CD4-positive, alpha-beta T cell (primary cell): ENCODE data around the gene PTGIS. TPM values are rescaled to one million over a fixed set of nuclear protein-coding genes. Genes with fewer than 3 reads are reported as not detected.

Experiments
- ATAC-seq: fragments of 200-7000 bp; cut with Tn5 transposase; one replicate; pipeline ENCODE4 v1.10.0; 2022; ENCODE audit warnings: mild to moderate bottlenecking; ENCODE audit not compliant: poor library complexity
- CTCF ChIA-PET: fragments of 350-600 bp; sonication (Branson Sonifier 250); formaldehyde crosslinking; loops from one replicate; lab custom pipeline; 2021; ENCODE audit warnings: antibody characterized with exemption, inconsistent platforms; lab: Charles Lee
- POLR2A ChIA-PET: fragments of 350-600 bp; sonication (Branson Sonifier 250); formaldehyde crosslinking; loops from one replicate; lab custom pipeline; 2021; ENCODE audit warnings: antibody characterized with exemption, inconsistent platforms; lab: Charles Lee
- DNase-seq, 14 experiments: peaks; one replicate each; pipeline ENCODE4 v3.0.0-alpha.2; 2013 to 2020; ENCODE audit warnings: mixed read lengths in 2 of 14
- H3K27ac ChIP-seq, 2 donors: one replicate each; pipeline versions ENCODE4 v1.5.1 to v1.7.0; 2013; ENCODE audit warnings: low read length in 2 of 2, low read depth in 1 of 2, mild to moderate bottlenecking in 1 of 2
- H3K27me3 ChIP-seq, 2 experiments: 1 replicate in 1 of 2; 2 replicates in 1 of 2; pipeline versions ENCODE4 v1.6.1 to v1.7.0; 2013; ENCODE audit warnings: low read length in 2 of 2, control low read depth in 1 of 2, mild to moderate bottlenecking in 1 of 2, moderate library complexity in 1 of 2; ENCODE audit not compliant: insufficient read depth in 2 of 2, control insufficient read depth in 1 of 2
- H3K36me3 ChIP-seq: one replicate; pipeline ENCODE4 v1.6.1; 2013; ENCODE audit warnings: low read length, control low read depth; ENCODE audit not compliant: insufficient read depth
- H3K4me1 ChIP-seq: one replicate; pipeline ENCODE4 v1.6.1; 2013; ENCODE audit warnings: low read length, control low read depth; ENCODE audit not compliant: insufficient read depth
- H3K4me3 ChIP-seq: one replicate; pipeline ENCODE4 v1.5.1; 2013; ENCODE audit warnings: mild to moderate bottlenecking, low read length, moderate library complexity
- H3K9me3 ChIP-seq, 2 experiments: 1 replicate in 1 of 2; 2 replicates in 1 of 2; pipeline versions ENCODE4 v1.6.1 to v1.7.0; 2013; ENCODE audit warnings: low read length in 2 of 2, mild to moderate bottlenecking in 2 of 2, control low read depth in 1 of 2, moderate library complexity in 1 of 2; ENCODE audit not compliant: control insufficient read depth in 1 of 2, insufficient read depth in 1 of 2
- H3K27ac Mint-ChIP-seq: one replicate; pipeline ENCODE4 v1.8.0; 2020; ENCODE audit warnings: mixed read lengths
- H3K27me3 Mint-ChIP-seq: one replicate; pipeline ENCODE4 v1.8.0; 2021; ENCODE audit warnings: mixed read lengths
- H3K36me3 Mint-ChIP-seq: one replicate; pipeline ENCODE4 v1.8.0; 2021; ENCODE audit warnings: low read depth, mixed read lengths
- H3K4me1 Mint-ChIP-seq: one replicate; pipeline ENCODE4 v1.8.0; 2021; ENCODE audit warnings: low read depth, mixed read lengths
- H3K4me3 Mint-ChIP-seq: one replicate; pipeline ENCODE4 v1.8.0; 2020; ENCODE audit warnings: mild to moderate bottlenecking, mixed read lengths
- H3K9me3 Mint-ChIP-seq: one replicate; pipeline ENCODE4 v1.8.0; 2020; ENCODE audit warnings: mixed read lengths
- CTCF ChIP-seq: fragments of 200-600 bp; IDR thresholded peaks from one replicate; pipeline ENCODE4 v1.8.0; 2022; ENCODE audit warnings: antibody characterized with exemption, mild to moderate bottlenecking
- intact Hi-C, 2 experiments: fragments of 100-400 bp; cut with DNase I in 1 of 2; cut with micrococcal nuclease in 1 of 2; formaldehyde crosslinking; loops; one replicate each; pipeline versions ENCODE4 v1.15.1 to v1.9.0; 2023 to 2025; cut with DNase I, micrococcal nuclease
- total RNA-seq, 174 experiments: library from RNA in 2 of 174; stranded (reverse) in 2 of 174; gene quantifications; one replicate each; pipeline ENCODE4 v1.2.3 and lab custom pipeline; 2021 to 2026

PTGIS gene
- total RNA-seq, 2 experiments from 2014 or later = not detected

DNA sequence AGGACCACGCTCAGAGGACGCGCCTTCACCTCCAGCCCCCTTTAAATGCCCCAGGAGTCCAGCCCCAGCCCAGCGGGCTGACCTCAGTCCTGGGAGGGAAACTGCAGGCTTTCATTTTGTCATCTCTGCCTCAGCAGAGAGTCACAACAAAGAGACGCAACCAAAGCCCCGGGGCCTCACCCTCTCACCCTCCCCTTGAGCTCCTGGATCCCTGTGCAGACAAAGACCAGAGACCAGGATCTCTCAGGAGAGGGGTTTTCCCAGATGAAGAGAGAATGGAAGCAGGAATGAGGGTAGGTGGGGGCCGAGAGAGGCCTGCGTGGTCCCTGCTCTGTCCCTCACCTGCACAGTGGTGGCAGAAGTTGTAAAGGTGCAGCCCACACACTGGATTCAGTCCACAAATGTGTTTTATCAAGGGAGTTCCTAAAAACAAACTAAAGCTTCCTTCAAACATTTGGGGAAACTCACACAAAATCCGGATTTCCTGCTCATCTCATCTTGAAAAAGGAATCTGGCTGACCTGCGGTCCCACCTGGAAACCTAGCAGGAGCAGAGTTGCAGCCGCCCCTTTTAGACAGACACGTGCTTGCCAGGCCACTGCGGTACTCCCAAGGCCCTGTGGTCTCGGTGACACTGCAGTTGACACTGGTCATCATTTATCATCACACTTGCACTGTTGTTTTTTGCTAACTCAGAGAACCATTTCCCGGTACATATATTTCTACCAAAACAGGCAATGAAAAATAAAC lies 27.1 kb downstream of the PTGIS start:
- Histone ChIP-seq H3K27ac (no peak overlapping the region), H3K4me1 (peaks cover 2% of the 10 kb centered on the region), H3K36me3 (no peaks in the 10 kb centered on the region), H3K9me3 (peaks cover 0 to 17% of the 10 kb centered on the region in 2 experiments), H3K27me3 (peaks cover 0 to 8% of the 10 kb centered on the region in 2 experiments), H3K4me3 (no peak overlapping the region)
- CTCF ChIA-PET = interaction anchor here (1.1 to 1.5 kb wide), 7 partner anchors 11 to 347 kb away, joined by 3 to 14 read pairs (median 3); no protein-coding TSS in a partner anchor
- H3K9me3 Mint-ChIP-seq = peaks cover 6% of the 10 kb centered on the region
- no peak overlapping the region for H3K27ac Mint-ChIP-seq
- intact Hi-C loops = loop anchor here (2.0 to 5.0 kb wide), 3 partner anchors 68 to 386 kb away; no protein-coding TSS in a partner anchor
- POLR2A ChIA-PET = no interaction called here
- H3K36me3 Mint-ChIP-seq = no peaks in the 10 kb centered on the region
- peaks cover 18% of the 10 kb centered on the region for H3K27me3 Mint-ChIP-seq
- H3K4me1 Mint-ChIP-seq = no peaks in the 10 kb centered on the region
- no peak for TF ChIP-seq CTCF
- no peak for ATAC-seq
- H3K4me3 Mint-ChIP-seq = no peak overlapping the region
- no peak for DNase-seq

- no peak for TF ChIP-seq CTCF
- peaks cover 24% of the 10 kb centered on the region for H3K27me3 Mint-ChIP-seq
- POLR2A ChIA-PET = no interaction called here
These were observed 27.7 kb downstream of the PTGIS start for GRCh38 chr20:49540232-49540620.

DNA sequence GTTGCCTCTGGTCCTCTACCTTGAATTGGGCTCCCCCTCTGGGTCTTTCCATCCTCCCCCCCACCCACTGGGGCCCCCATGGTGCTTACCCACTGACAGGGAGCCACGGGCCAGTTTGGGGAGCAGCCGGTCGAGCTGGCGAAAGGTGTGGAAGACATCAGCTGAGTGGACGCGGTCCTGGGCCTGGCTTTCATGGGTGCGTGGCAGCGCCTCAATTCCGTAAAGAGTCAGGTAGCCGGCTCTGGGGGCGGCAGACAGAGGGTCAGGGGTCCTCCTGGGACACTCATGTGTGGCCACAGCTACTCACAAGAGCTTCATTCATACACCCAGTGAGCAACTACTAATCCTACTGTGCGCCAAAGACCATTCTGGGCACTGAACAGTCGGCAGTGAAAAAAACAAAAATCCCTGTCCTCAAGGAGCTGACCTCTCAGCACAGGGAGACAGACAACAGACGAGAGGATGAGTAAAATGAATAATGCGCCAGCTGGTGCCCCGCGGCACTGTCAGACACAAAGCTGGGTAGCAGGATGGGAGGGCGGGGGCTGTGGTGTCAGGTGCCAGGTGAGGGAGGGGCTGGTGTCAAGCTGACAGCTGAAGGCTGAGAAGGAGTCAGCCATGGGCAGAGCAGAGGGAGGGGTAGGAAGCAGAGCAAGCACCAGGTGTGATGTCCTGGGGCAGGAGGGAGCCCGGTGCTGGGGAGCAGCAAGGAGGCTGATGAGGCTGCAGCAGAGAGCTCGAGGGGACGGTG lies 28.3 kb downstream of the PTGIS start:
- no peak overlapping the region for H3K27ac ChIP-seq
- no peak overlapping the region for H3K27ac Mint-ChIP-seq
- ChIA-PET POLR2A (no interaction called here), CTCF (no interaction called here)
- no peaks in the 10 kb centered on the region for H3K4me1 Mint-ChIP-seq
- H3K4me3 ChIP-seq = no peak overlapping the region
- H3K27me3 ChIP-seq = peaks cover 0 to 8% of the 10 kb centered on the region in 2 experiments
- intact Hi-C loops = loop anchor here (2.0 to 5.0 kb wide), 3 partner anchors 69 to 388 kb away; no protein-coding TSS in a partner anchor
- no peak for TF ChIP-seq CTCF
- no peaks in the 10 kb centered on the region for H3K36me3 Mint-ChIP-seq
- peaks cover 5% of the 10 kb centered on the region for H3K4me1 ChIP-seq
- no peak overlapping the region for H3K4me3 Mint-ChIP-seq
- H3K36me3 ChIP-seq = no peaks in the 10 kb centered on the region
- no peaks in the 10 kb centered on the region for H3K9me3 Mint-ChIP-seq
- peaks cover 29% of the 10 kb centered on the region for H3K27me3 Mint-ChIP-seq
- peaks cover 0 to 6% of the 10 kb centered on the region in 2 experiments for H3K9me3 ChIP-seq
- DNase-seq (no peak), ATAC-seq (no peak)

More at GRCh38 chr20:49540232-49540620, 27.7 kb downstream of the PTGIS start:
- no peak overlapping the region for H3K27ac Mint-ChIP-seq
- Histone ChIP-seq H3K36me3 (no peaks in the 10 kb centered on the region), H3K27me3 (peaks cover 0 to 8% of the 10 kb centered on the region in 2 experiments), H3K9me3 (peaks cover 0 to 11% of the 10 kb centered on the region in 2 experiments), H3K4me1 (peaks cover 2% of the 10 kb centered on the region), H3K27ac (no peak overlapping the region), H3K4me3 (no peak overlapping the region)
- H3K36me3 Mint-ChIP-seq = no peaks in the 10 kb centered on the region
- H3K4me3 Mint-ChIP-seq = no peak overlapping the region
- no peaks in the 10 kb centered on the region for H3K4me1 Mint-ChIP-seq
- ATAC-seq (no peak), DNase-seq (no peak)
- intact Hi-C loops = loop anchor here (2.0 to 5.0 kb wide), 3 partner anchors 69 to 387 kb away; no protein-coding TSS in a partner anchor
- H3K9me3 Mint-ChIP-seq = peaks cover 2% of the 10 kb centered on the region
- CTCF ChIA-PET = no interaction called here
